ENCODE measurements around the gene KCNJ9. TPM values are rescaled to one million over a fixed set of nuclear protein-coding genes. Genes with fewer than 3 reads are reported as not detected.
A peak's percentile ranks its signal among the peaks of the same experiment; 100 is the strongest.

KCNJ9 gene
- total RNA-seq, 3 donors from 2014 or later, result 0.47 TPM; not detected in 2

- H3K9me3 ChIP-seq, result no peaks in the 10 kb centered on the region
- TF ChIP-seq CTCF (IDR thresholded peaks at IDR 0.05), result no peak
- peaks cover 56% of the 10 kb centered on the region for H3K4me1 ChIP-seq (ENCODE audit: low read depth)
- peak within 1 kb of the TSS; percentile 65 for H3K4me3 ChIP-seq
- peak; percentile 85 for ATAC-seq
- no peaks in the 10 kb centered on the region for H3K36me3 ChIP-seq (ENCODE audit: low read depth)
- peak; percentile 96 to 97 (median 97) for DNase-seq
- intact Hi-C loops (cut with DNase I, micrococcal nuclease), result no loop called here
Measured at GRCh38 chr1:160097911-160098851, 16.8 kb downstream of the KCNJ9 start, which contains the start of gene IGSF8. IGSF8 (minus strand) TSS chr1:160098619; CDS start chr1:160098472, 147 bp downstream.

GRCh38 chr1:160098852-160099561 is 17.7 kb downstream of the KCNJ9 start:
- DNase-seq (peak; percentile 99), ATAC-seq (peak; percentile 81)
- Histone ChIP-seq H3K4me3 (no peak overlapping the region), H3K4me1 (ENCODE audit: low read depth) (peaks cover 48% of the 10 kb centered on the region), H3K36me3 (ENCODE audit: low read depth) (no peaks in the 10 kb centered on the region), H3K9me3 (no peaks in the 10 kb centered on the region)
- TF ChIP-seq CTCF (IDR thresholded peaks at IDR 0.05), result no peak
- intact Hi-C loops (cut with DNase I, micrococcal nuclease), result no loop called here

GRCh38 chr1:160099716-160100375 is 18.5 kb downstream of the KCNJ9 start:
- ATAC-seq, result no peak
- no peaks in the 10 kb centered on the region for H3K36me3 ChIP-seq (ENCODE audit: low read depth)
- H3K4me3 ChIP-seq, result no peak overlapping the region
- no peak for TF ChIP-seq CTCF (IDR thresholded peaks at IDR 0.05)
- intact Hi-C loops (cut with DNase I, micrococcal nuclease), result no loop called here
- DNase-seq, result no peak
- H3K9me3 ChIP-seq, result no peaks in the 10 kb centered on the region
- H3K4me1 ChIP-seq (ENCODE audit: low read depth), result peaks cover 41% of the 10 kb centered on the region

- peaks cover 28% of the 10 kb centered on the region for H3K4me1 ChIP-seq (ENCODE audit: low read depth)
- H3K9me3 ChIP-seq, result no peaks in the 10 kb centered on the region
- no peaks in the 10 kb centered on the region for H3K36me3 ChIP-seq (ENCODE audit: low read depth)
- peak; percentile 18 for ATAC-seq
- intact Hi-C loops (cut with DNase I, micrococcal nuclease), result no loop called here
- H3K4me3 ChIP-seq, result no peak overlapping the region
- peak; percentile 71 to 78 (median 77) for DNase-seq
- peak; percentile 88 for TF ChIP-seq CTCF (IDR thresholded peaks at IDR 0.05)
Measured at GRCh38 chr1:160101037-160101716, 19.8 kb downstream of the KCNJ9 start.

Measured in mucosa of descending colon (tissue), 3 donors.